Osteoblast (primary cell): ENCODE data around the gene AK8. TPM values are rescaled to one million over a fixed set of nuclear protein-coding genes. Genes with fewer than 3 reads are reported as not detected.

Experiments
- DNase-seq: peaks from one replicate; pipeline ENCODE4 v3.0.0; 2011; ENCODE audit warnings: low spot score, mixed read lengths; ENCODE audit not compliant: insufficient read length; ENCODE audit errors: missing footprints
- H2AFZ ChIP-seq: 2 replicates; pipeline ENCODE4 v1.6.0; 2011; ENCODE audit warnings: mild to moderate bottlenecking, low read length
- H3K27ac ChIP-seq: 2 replicates; pipeline ENCODE4 v1.5.1; 2011; ENCODE audit warnings: mild to moderate bottlenecking, low read depth, low read length, moderate library complexity
- H3K27me3 ChIP-seq: 2 replicates; pipeline ENCODE4 v1.6.0; 2012; ENCODE audit warnings: mild to moderate bottlenecking, control low read depth, inconsistent platforms, low read length, moderate library complexity; ENCODE audit not compliant: insufficient read depth
- H3K36me3 ChIP-seq: 2 replicates; pipeline ENCODE4 v1.5.1; 2011; ENCODE audit warnings: mild to moderate bottlenecking, low read length, control low read depth, moderate library complexity; ENCODE audit not compliant: insufficient read depth
- H3K4me1 ChIP-seq: 2 replicates; pipeline ENCODE4 v1.5.1; 2011; ENCODE audit warnings: mild to moderate bottlenecking, low read length, control low read depth, moderate library complexity; ENCODE audit not compliant: insufficient read depth
- H3K4me2 ChIP-seq: 2 replicates; pipeline ENCODE4 v1.6.0; 2011; ENCODE audit warnings: mild to moderate bottlenecking, low read length; ENCODE audit not compliant: insufficient read depth
- H3K4me3 ChIP-seq: fragments of 200-600 bp; sonication (generic); 3 replicates; pipeline ENCODE4 v1.5.1; 2012; ENCODE audit warnings: mild to moderate bottlenecking, low read length, inconsistent platforms; ENCODE audit not compliant: insufficient read depth
- H3K79me2 ChIP-seq: 2 replicates; pipeline ENCODE4 v1.6.0; 2012; ENCODE audit warnings: mild to moderate bottlenecking, low read length, control low read depth, inconsistent platforms; ENCODE audit not compliant: insufficient read depth
- H3K9me3 ChIP-seq: 2 replicates; pipeline ENCODE4 v1.5.1; 2011; ENCODE audit warnings: low read depth, low read length, control low read depth
- H4K20me1 ChIP-seq: 2 replicates; pipeline ENCODE4 v1.6.0; 2012; ENCODE audit warnings: mild to moderate bottlenecking, low read length, control low read depth; ENCODE audit not compliant: insufficient read depth
- CTCF ChIP-seq: IDR thresholded peaks from 2 replicates; pipeline ENCODE4 v1.5.1; 2011; ENCODE audit warnings: mild to moderate bottlenecking, low read depth, low read length, moderate library complexity; ENCODE audit errors: extremely low read depth
- total RNA-seq: library from RNA; depleted of rRNA; stranded (reverse); fragments of >200 nt; gene quantifications from 2 replicates; pipeline ENCODE4 v1.2.3, GENCODE V29; 2012

The AK8 gene
- total RNA-seq, 1 donor: 1.1 TPM

- no peak overlapping the region for H3K4me2 ChIP-seq
- H3K79me2 ChIP-seq: no peaks in the 10 kb centered on the region
- TF ChIP-seq CTCF: no peak
- H2AFZ ChIP-seq: no peak overlapping the region
- no peaks in the 10 kb centered on the region for H3K9me3 ChIP-seq
- no peak overlapping the region for H3K27ac ChIP-seq
- no peaks in the 10 kb centered on the region for H3K4me1 ChIP-seq
- no peak for DNase-seq
- H3K36me3 ChIP-seq: peaks cover 60% of the 10 kb centered on the region
- H3K4me3 ChIP-seq: no peak overlapping the region
- H4K20me1 ChIP-seq: no peaks in the 10 kb centered on the region
- no peaks in the 10 kb centered on the region for H3K27me3 ChIP-seq
Observed at GRCh38 chr9:132909311-132909710, 31.2 kb upstream of the AK8 start.

GRCh38 chr9:132908635-132909034 is 30.6 kb upstream of the AK8 start:
- no peaks in the 10 kb centered on the region for H3K9me3 ChIP-seq
- no peak overlapping the region for H3K4me3 ChIP-seq
- no peaks in the 10 kb centered on the region for H3K4me1 ChIP-seq
- DNase-seq: no peak
- H3K4me2 ChIP-seq: no peak overlapping the region
- H3K27me3 ChIP-seq: no peaks in the 10 kb centered on the region
- peaks cover 66% of the 10 kb centered on the region for H3K36me3 ChIP-seq
- no peaks in the 10 kb centered on the region for H3K79me2 ChIP-seq
- no peaks in the 10 kb centered on the region for H4K20me1 ChIP-seq
- H2AFZ ChIP-seq: no peak overlapping the region
- TF ChIP-seq CTCF: no peak
- no peak overlapping the region for H3K27ac ChIP-seq

DNA sequence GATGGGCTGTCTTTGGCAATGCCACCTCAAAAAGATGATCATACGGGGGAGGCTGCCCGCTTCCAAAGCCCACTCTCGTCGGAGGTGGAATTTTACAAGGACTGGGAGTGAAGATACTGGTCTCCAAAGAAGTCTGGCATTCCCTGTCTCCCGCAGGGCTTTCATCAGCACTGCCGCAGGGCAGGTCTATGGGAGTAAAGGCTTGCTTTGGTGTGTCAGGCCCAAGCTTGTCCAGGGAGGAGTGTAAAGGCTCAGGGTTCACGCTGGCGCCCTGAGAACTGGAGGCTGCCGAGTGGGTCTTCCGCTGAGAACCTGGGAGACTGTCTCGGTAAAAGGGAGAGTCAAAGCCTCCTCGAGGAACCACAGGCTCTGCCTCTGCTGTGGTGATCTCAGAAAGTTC is 27.6 kb upstream of the AK8 start:
- Histone ChIP-seq H3K79me2 (no peaks in the 10 kb centered on the region), H3K4me2 (no peak overlapping the region), H3K36me3 (peaks cover 65% of the 10 kb centered on the region), H3K4me3 (no peak overlapping the region), H3K27me3 (no peaks in the 10 kb centered on the region), H3K27ac (no peak overlapping the region), H3K9me3 (no peaks in the 10 kb centered on the region), H4K20me1 (no peaks in the 10 kb centered on the region), H3K4me1 (no peaks in the 10 kb centered on the region), H2AFZ (no peak overlapping the region)
- no peak for DNase-seq
- TF ChIP-seq CTCF: no peak

- Histone ChIP-seq H3K79me2 (no peaks in the 10 kb centered on the region), H3K4me3 (no peak overlapping the region), H3K4me2 (no peak overlapping the region), H3K27me3 (no peaks in the 10 kb centered on the region), H2AFZ (no peak overlapping the region), H3K4me1 (no peaks in the 10 kb centered on the region), H3K27ac (no peak overlapping the region), H4K20me1 (no peaks in the 10 kb centered on the region), H3K36me3 (peaks cover 60% of the 10 kb centered on the region), H3K9me3 (no peaks in the 10 kb centered on the region)
- no peak for DNase-seq
- no peak for TF ChIP-seq CTCF
Observed at GRCh38 chr9:132903574-132904492, 25.7 kb upstream of the AK8 start.
